LNCaP clone FGC (cell line): ENCODE measurements around the gene LRRC4B.
"Not testable (repeated sequence)": the region's sequence is repeated elsewhere in the genome, so short reads cannot be mapped to it uniquely, and the experiment has no call there.

Experiments
- DNase-seq: peaks from one replicate; pipeline ENCODE4 v3.0.0-alpha.2; 2011; ENCODE audit warnings: low read depth
- H3K4me3 ChIP-seq: 2 replicates; pipeline ENCODE4 v1.5.1; 2011; ENCODE audit warnings: mild to moderate bottlenecking, low read depth, low read length, control low read depth
- CTCF ChIP-seq: IDR thresholded peaks from 2 replicates; pipeline ENCODE4 v1.5.1; 2012; ENCODE audit warnings: mild to moderate bottlenecking; ENCODE audit not compliant: control insufficient read depth, insufficient read depth; ENCODE audit errors: extremely low read depth

Gene LRRC4B

GRCh38 chr19:50475101-50475568, 93.1 kb downstream of the LRRC4B start:
- H3K4me3 ChIP-seq, result no peak overlapping the region
- DNase-seq, result no peak
- no peak for TF ChIP-seq CTCF

GRCh38 chr19:50473336-50473735, 94.9 kb downstream of the LRRC4B start:
- DNase-seq, H3K4me3 ChIP-seq: not testable (repeated sequence)

DNA sequence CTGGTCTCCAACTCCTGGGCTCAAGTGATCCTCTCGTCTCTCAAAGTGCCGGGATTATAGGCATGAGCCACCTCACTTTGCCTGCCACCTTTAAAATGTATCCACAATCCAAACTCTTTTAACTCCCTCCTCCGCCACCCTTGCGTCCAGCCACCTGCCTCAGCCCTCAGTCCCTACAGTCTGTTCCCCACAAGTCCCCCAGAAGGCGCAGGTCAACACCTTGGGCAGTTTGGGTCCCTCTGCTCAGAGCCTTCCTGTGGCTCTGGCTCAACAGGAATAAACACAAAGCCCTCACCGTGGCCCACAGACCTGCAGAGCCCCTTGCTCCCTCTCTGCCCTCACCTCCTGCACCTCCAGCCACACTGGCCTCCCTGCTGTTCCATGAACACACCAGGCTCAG, 99.4 kb downstream of the LRRC4B start:
- no peak for TF ChIP-seq CTCF
- H3K4me3 ChIP-seq, result no peak overlapping the region
- no peak for DNase-seq

GRCh38 chr19:50467566-50467965, 100.7 kb downstream of the LRRC4B start:
- TF ChIP-seq CTCF, result no peak
- DNase-seq, result no peak
- H3K4me3 ChIP-seq, result no peak overlapping the region
